NCI-H2227 (cell line): Measurements from ENCODE around the gene KCNK5.

Experiments used
- DNase-seq: peaks from one replicate; lab custom pipeline; 2025; ENCODE audit not compliant: unreplicated experiment; lab: John Stamatoyannopoulos, UW

The KCNK5 gene

GRCh38 chr6:39217177-39217864 is 12.0 kb downstream of the KCNK5 start:
- DNase-seq = peak; percentile 8

DNA sequence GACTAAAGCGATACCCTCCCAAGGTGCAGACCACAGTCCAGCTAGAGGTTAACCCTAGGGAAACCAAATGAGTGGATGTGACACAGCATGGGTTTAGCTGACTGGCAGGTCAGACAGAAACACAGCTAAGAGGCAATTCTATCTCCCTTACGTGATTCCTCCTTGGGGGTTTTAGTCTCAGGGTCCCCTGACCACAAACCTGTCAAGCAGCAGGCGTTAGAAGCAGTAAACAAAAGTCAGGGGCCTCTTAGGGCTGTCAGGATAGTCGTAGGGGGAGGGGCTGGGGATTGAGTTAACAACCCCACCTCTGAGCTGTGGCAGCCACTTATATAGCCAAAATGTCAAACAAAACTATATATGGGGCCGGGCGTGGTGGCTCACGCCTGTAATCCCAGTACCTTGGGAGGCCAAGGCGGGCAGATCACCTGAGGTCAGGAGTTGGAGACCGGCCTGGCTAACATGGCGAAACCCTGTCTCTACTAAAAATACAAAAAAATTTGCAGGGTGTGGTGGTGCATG is 13.6 kb downstream of the KCNK5 start:
- DNase-seq = no peak

- no peak for DNase-seq
Measured at GRCh38 chr6:39214846-39215639, 14.2 kb downstream of the KCNK5 start.

- DNase-seq = no peak
Measured at GRCh38 chr6:39214120-39214813, 15.0 kb downstream of the KCNK5 start.

- DNase-seq = no peak
Measured at GRCh38 chr6:39213195-39213920, 15.9 kb downstream of the KCNK5 start.

- no peak for DNase-seq
Measured at GRCh38 chr6:39211183-39211582, 18.1 kb downstream of the KCNK5 start.

DNA sequence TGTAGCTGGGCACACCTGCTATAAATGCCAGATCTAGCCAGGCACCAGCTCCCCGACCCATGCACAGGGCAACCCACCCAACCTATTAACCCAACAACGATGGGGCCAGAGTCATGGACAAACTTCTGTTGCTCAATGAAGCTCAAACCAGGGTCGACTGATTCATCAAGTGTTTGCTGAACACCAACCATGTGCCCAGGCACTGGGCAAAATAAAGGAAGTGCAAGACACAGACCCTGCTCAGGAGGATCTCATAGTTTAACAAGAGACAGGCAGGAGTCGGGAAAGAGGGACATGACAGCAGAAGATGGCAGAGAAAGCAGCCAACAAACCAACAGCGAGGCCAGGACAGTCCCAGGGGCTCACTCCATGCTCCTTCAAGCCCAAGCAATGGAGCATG is 18.8 kb downstream of the KCNK5 start:
- no peak for DNase-seq

- no peak for DNase-seq
Measured at GRCh38 chr6:39209911-39210310, 19.4 kb downstream of the KCNK5 start.

GRCh38 chr6:39209360-39209811 is 19.9 kb downstream of the KCNK5 start:
- no peak for DNase-seq

DNA sequence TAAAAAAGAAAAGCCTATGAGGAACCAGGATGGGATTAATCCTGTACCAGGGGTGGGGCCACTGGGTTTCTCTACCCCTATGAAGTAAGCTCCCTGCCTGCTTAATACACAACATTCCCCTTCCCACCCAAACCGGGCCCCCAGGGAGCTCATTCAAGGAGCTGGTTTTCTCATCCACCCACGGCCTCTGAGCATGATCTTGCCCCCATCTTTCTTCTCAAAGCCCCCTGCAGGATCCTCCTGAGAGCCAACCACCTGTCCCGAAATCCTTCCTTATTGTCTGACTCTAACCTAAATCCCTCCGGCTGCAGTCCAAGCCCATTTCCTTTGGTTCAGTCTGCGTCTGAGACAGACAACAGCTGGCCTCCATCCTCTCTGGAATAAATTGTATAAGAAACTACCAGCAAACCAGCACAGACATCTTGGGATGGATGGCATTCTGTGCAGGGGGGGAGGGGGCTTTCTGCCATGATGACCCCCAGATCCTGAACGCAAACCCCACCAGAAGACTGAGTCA is 21.0 kb downstream of the KCNK5 start:
- DNase-seq = no peak

DNA sequence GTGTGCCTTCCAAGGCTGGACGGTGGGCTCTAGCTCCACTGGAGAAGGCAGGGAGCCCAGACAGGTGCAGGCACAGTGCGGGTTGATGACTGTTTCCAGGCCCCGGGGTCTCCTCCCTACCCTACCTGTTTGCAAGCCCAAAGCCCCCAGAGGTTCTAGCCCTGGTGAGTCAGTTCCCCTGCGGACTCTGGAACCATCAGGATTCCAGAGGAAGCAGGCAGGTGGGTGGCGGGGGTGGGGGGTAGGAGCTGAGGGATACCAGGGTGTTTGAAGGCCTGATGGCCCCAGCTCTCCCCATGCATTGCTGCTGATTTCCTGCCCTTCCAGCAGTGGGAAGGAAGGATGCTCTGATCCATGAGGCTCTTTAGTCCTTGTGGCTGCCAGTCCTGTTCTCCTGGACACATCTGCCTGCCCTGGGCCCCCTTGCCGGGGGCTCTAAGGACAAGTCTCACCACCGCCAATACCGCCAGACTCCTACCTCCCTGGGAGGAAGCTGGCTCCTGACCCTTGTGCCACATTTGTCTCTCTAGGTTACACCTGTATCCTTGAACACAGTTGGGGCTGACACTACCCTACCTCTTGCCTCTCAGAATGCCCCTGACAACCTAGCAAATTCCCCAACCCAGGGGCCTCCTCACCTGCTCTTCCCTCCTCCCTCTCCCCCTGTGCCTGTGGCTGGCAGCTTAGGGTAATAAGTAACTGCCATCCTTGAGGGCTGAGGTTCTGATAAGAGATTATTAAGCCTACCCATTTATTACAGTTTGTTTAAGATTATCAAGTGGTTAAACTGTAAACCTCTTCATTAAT is 21.7 kb downstream of the KCNK5 start:
- DNase-seq = no peak

- DNase-seq = no peak
Measured at GRCh38 chr6:39206250-39206721, 23.0 kb downstream of the KCNK5 start.

DNA sequence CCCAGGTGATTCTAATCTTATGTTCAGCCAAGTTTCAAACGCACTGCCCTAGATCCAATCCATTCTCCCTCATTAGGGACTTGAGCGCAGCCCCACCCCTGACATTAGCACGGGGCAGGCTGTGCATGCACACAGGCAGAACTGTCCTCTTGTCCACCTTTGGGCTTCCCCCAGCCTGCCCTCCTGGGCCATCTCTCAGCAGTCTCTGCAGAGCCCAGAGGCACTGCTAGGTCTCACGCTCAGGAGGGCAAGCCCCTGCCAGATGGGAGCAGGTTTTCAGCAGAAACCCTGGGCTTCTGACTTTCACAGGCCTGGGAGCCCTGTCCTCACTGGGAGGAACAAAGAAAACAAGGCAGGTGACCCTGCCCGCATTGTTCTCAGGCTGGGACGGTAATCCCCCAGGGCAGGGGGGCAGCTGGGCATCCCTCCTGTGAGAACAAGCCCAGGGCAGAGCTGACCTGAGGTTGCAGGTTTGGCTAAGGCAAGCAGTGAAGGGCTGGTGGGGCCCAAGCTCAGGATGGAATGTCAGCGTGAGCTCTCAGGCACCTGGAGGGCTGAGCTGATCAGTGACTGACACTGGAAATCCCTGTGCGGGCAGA is 24.5 kb downstream of the KCNK5 start:
- no peak for DNase-seq

- DNase-seq = no peak
Measured at GRCh38 chr6:39204160-39204495, 25.1 kb downstream of the KCNK5 start.

DNA sequence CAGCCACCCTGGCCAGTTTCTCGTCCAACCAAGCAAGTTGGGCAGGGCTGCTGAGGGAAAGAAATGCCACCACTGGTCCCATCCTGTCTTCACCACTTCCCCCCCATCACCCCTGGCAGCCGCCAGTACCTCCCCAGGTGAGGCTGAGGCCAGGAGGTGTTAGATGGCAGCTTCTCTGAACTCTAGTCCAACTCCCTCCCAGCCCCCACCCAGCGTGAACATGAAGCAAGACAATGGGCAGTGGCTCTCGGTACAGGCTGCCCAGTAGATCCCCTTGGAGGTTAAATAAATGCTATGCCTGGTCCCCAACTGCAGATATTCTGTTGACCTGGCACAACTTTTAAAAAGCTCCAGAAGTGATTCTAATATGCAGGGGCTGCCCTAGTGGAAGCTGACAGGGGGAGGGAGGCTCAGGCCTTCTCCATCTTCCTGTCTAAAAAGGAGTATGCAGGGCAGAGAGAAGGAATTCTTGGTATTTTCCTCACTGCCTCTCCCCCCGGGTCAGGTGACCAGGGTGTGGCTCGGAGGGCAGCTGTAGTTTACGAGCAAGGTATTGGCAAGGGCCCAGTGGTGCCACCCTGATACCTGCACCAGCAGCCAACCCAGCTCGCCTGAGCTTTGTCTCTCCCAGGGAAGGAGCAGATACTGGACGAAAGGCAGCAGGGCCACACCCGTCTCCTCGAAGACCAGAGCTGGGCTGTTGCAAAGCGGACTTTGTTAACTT is 25.7 kb downstream of the KCNK5 start:
- no peak for DNase-seq

DNA sequence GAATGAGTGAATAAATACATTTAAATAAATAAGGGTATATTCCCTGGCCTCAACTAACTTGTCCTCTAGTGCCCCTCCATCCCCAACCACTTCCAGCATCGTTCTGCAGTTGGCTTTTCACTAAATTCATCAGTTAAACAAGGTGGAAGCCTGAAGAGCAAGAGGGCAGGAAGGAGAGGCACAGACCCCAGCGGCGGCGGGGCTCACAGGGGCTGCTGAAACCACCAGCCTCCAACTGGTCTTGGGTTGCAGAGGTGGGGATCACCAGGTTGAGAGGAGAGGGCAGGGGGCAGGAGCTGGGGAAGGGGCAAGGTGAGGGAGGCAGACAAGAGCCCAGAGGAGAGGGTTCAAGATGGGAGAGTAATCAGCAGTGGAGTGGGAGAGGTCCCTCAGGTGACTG is 27.1 kb downstream of the KCNK5 start:
- DNase-seq = no peak

GRCh38 chr6:39200498-39201020 is 28.7 kb downstream of the KCNK5 start:
- no peak for DNase-seq

DNA sequence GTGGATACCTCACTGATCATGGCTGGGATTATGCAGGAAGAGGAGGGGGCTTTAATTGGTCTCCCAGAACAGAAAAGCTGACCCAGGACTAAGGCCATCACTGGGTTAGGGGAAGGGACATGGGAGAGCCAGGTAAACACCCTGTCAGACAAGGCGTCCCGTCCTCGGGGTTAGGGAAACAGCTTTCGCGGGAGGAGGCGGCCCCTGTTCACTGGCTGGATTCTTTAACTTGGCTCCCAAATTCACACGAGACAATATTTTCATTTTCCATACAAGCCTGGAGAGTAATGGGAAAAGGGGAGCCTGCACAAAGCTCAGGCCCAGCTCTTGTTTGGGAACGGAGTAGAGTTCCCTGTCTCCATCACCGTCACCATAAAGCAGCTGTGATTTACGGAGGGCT is 29.3 kb downstream of the KCNK5 start:
- DNase-seq = no peak
